Right lobe of liver (tissue), 6 donors: ENCODE data around the gene DCLRE1B. TPM values are rescaled to one million over a fixed set of nuclear protein-coding genes. Genes with fewer than 3 reads are reported as not detected.

Experiments
- ATAC-seq, 4 donors: fragments of 200-7000 bp; cut with Tn5 transposase; one replicate each; pipeline ENCODE4 v1.9.1; 2020; ENCODE audit warnings: mild to moderate bottlenecking in 4 of 4, moderate library complexity in 4 of 4
- DNase-seq, 3 donors: peaks; one replicate each; pipeline ENCODE4 v3.0.0-alpha.2; 2020
- H3K27ac ChIP-seq, 3 donors: fragments of 200-600 bp; one replicate each; pipeline ENCODE4 v1.8.0; 2022
- H3K27me3 ChIP-seq, 2 donors: fragments of 200-600 bp; one replicate each; pipeline ENCODE4 v1.8.0; 2022
- H3K36me3 ChIP-seq, 4 donors: fragments of 200-600 bp; sonication (generic) in 1 of 4; one replicate each; pipeline versions ENCODE4 v1.5.1 to v1.8.0; 2017 to 2022; ENCODE audit warnings: control low read depth in 1 of 4
- H3K4me1 ChIP-seq, 4 donors: fragments of 200-600 bp; sonication (generic) in 1 of 4; one replicate each; pipeline versions ENCODE4 v1.5.1 to v1.8.0; 2017 to 2022; ENCODE audit warnings: control low read depth in 1 of 4
- H3K4me3 ChIP-seq, 3 donors: fragments of 200-600 bp; one replicate each; pipeline ENCODE4 v1.8.0; 2022
- H3K9me3 ChIP-seq, 4 donors: fragments of 200-600 bp; sonication (generic) in 1 of 4; one replicate each; pipeline versions ENCODE4 v1.5.1 to v1.8.0; 2017 to 2022; ENCODE audit warnings: control low read depth in 1 of 4
- POLR2A ChIP-seq: fragments of 450-650 bp; IDR thresholded peaks from one replicate; pipeline ENCODE4 v1.6.1; 2017; ENCODE audit warnings: antibody characterized with exemption, mild to moderate bottlenecking
- WGBS: methylation state at CpG from one replicate; pipeline ENCODE4 v1.1.6; 2018; ENCODE audit warnings: low coverage, low lambda C conversion rate; ENCODE audit not compliant: insufficient coverage; ENCODE audit errors: missing lambda C conversion rate; 5-methylcytosine and 5-hydroxymethylcytosine counted together
- intact Hi-C, 2 donors: fragments of 100-400 bp; cut with DNase I; formaldehyde crosslinking; loops; one replicate each; pipeline versions ENCODE4 v1.11.2 to v1.14.1; 2022
- total RNA-seq, 6 experiments: library from RNA; depleted of rRNA in 2 of 6; stranded (reverse); fragments of >200 nt in 2 of 6; fragmentation: NEBNext Ultra II Directional in 3 of 6; extraction: Animal tissue kit (Norgen Biotek cat#: 25700) in 3 of 6; gene quantifications; one replicate each; pipeline versions ENCODE4 v1.1.0 to v1.2.4, GENCODE V29; 2016 to 2023
- TF ChIP-seq, protein P1 (sequence below), 4 donors: fragments of 200-600 bp in 3 of 4; fragments of 450-650 bp in 1 of 4; IDR thresholded peaks; one replicate each; pipeline versions ENCODE4 v1.5.1 to v1.8.0; 2016 to 2022; ENCODE audit warnings: antibody characterized with exemption in 4 of 4, mild to moderate bottlenecking in 2 of 4
- donor health status: DM: no; HTN: yes; CAD: no.
- donor health status: DM: no; HTN: no; CAD: no.
- donor health status: DM: no; HTN: no; CAD: no.
- donor health status: DM: no; HTN: yes; CAD: no.
- donor health status: DM: no; HTN: yes; CAD: no.

The DCLRE1B gene
- total RNA-seq, 6 experiments from 2014 or later: 1.6 to 3.3 (median 1.9) TPM

GRCh38 chr1:113879739-113880038, 25.4 kb upstream of the DCLRE1B start:
- no peaks in the 10 kb centered on the region for H3K9me3 ChIP-seq
- intact Hi-C loops: no loop called here
- no peaks in the 10 kb centered on the region for H3K27me3 ChIP-seq
- 94% methylated on average over 4 of the region's 4 CpGs for WGBS
- H3K4me1 ChIP-seq: no peaks in the 10 kb centered on the region
- no peaks in the 10 kb centered on the region for H3K36me3 ChIP-seq
- ATAC-seq (no peak), DNase-seq (no peak)
- TF ChIP-seq POLR2A: no peak
- TF ChIP-seq, protein P1, sequence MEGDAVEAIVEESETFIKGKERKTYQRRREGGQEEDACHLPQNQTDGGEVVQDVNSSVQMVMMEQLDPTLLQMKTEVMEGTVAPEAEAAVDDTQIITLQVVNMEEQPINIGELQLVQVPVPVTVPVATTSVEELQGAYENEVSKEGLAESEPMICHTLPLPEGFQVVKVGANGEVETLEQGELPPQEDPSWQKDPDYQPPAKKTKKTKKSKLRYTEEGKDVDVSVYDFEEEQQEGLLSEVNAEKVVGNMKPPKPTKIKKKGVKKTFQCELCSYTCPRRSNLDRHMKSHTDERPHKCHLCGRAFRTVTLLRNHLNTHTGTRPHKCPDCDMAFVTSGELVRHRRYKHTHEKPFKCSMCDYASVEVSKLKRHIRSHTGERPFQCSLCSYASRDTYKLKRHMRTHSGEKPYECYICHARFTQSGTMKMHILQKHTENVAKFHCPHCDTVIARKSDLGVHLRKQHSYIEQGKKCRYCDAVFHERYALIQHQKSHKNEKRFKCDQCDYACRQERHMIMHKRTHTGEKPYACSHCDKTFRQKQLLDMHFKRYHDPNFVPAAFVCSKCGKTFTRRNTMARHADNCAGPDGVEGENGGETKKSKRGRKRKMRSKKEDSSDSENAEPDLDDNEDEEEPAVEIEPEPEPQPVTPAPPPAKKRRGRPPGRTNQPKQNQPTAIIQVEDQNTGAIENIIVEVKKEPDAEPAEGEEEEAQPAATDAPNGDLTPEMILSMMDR (IDR thresholded peaks at IDR 0.05): no peak
- H3K4me3 ChIP-seq: no peak overlapping the region
- no peak overlapping the region for H3K27ac ChIP-seq

- 83% methylated on average over 2 of the region's 2 CpGs for WGBS
- TF ChIP-seq, protein P1 (IDR thresholded peaks at IDR 0.05): no peak
- TF ChIP-seq POLR2A: no peak
- H3K4me1 ChIP-seq: no peaks in the 10 kb centered on the region
Observed at GRCh38 chr1:113881661-113882060, 23.5 kb upstream of the DCLRE1B start.

GRCh38 chr1:113886417-113887401, 18.4 kb upstream of the DCLRE1B start:
- DNase-seq (no peak), ATAC-seq (no peak)
- TF ChIP-seq POLR2A: no peak
- TF ChIP-seq, protein P1 (IDR thresholded peaks at IDR 0.05): no peak
- 72% methylated on average over 11 of the region's 17 CpGs for WGBS
- Histone ChIP-seq H3K4me3 (no peak overlapping the region), H3K36me3 (no peaks in the 10 kb centered on the region), H3K4me1 (no peaks in the 10 kb centered on the region), H3K27ac (no peak overlapping the region), H3K9me3 (no peaks in the 10 kb centered on the region), H3K27me3 (no peaks in the 10 kb centered on the region)
- intact Hi-C loops: no loop called here

More at GRCh38 chr1:113881661-113882060, 23.5 kb upstream of the DCLRE1B start:
- intact Hi-C loops: no loop called here
- H3K9me3 ChIP-seq: no peaks in the 10 kb centered on the region
- no peak overlapping the region for H3K27ac ChIP-seq
- H3K4me3 ChIP-seq: no peak overlapping the region
- ATAC-seq (no peak), DNase-seq (no peak)
- H3K36me3 ChIP-seq: no peaks in the 10 kb centered on the region
- H3K27me3 ChIP-seq: no peaks in the 10 kb centered on the region

DNA sequence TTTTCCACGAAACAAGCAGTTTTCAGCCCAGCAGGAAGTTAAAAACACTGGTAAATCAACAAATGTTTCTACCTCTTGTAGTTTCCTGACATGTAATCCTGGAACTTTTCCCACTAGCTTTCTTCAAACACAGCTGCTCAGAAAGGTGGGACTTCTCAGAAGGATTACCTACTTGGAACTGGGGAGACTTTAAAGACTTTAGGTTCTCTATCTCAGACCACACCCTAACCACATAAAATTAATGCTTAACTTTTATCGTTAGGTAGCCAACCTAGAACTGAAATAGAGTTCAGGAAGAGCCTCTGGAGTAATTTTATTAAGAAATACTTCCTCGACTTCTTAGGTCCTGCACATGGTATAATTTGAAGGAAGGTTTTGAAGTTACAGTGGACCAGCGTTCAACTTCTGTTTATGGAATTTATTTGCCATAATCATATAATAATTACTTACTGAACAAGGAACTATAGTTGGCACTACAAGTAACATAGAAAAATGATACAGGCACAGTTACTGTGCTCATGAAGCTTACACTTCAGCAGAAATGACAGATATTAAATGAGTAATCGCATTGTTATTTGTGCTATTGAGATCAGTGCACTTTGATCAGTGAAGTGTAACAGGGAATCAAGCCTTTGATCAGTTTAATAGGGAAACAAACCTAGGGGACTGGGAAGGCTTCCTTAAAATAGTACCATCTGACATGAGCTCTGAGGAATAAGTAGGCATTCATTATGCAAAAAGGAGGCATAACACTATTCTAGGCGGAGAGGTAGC, 17.5 kb upstream of the DCLRE1B start, which contains the start of gene BCL2L15:
Gene BCL2L15 (minus strand): TSS at position 180 of the 774 bp plus-strand sequence. CDS start 206 bp downstream, outside the sequence.
- Histone ChIP-seq H3K36me3 (no peaks in the 10 kb centered on the region), H3K4me1 (no peaks in the 10 kb centered on the region), H3K27me3 (no peaks in the 10 kb centered on the region), H3K4me3 (no peak within 1 kb of the TSS), H3K9me3 (no peaks in the 10 kb centered on the region), H3K27ac (no peak within 1 kb of the TSS)
- ATAC-seq (no peak), DNase-seq (no peak)
- intact Hi-C loops: no loop called here
- TF ChIP-seq, protein P1 (IDR thresholded peaks at IDR 0.05): no peak
- no peak for TF ChIP-seq POLR2A
- WGBS: 65% methylated on average over 6 of the region's 6 CpGs
